ENCODE data around the gene TRIP6.
"Not testable (repeated sequence)": the region's sequence is repeated elsewhere in the genome, so short reads cannot be mapped to it uniquely, and the experiment has no call there.

TRIP6 gene

GRCh38 chr7:100891568-100892247 lies 24.5 kb downstream of the TRIP6 start:
- no peak for DNase-seq

- no peak for DNase-seq
These were observed 25.5 kb downstream of the TRIP6 start for GRCh38 chr7:100892364-100893317.

DNA sequence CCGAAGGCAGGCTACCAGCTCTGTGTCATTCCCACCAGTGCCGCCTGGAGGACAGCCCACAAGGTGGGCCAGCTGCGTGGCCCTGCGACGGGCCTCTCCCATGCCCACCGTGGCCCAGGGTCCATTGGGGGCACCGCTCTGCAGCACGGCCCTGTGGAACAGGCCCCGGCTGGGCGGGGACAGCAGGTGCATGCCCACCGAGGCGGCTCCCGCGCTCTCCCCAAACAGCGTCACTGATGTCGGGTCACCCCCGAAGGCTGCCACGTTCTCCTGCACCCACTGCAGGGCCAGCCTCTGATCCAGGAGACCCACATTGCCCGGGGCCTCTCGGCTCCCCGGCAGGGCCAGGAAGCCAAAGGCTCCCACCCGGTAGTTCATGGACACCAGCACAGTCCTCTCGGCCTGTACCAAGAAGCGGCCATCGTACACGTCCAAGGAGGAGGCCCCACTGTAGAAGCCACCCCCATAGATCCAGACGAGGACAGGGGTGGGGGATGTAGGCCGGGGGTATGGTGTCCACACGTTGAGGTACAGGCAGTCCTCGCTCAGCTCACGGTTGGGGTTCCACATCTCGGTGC lies 26.2 kb downstream of the TRIP6 start:
- no peak for DNase-seq

DNA sequence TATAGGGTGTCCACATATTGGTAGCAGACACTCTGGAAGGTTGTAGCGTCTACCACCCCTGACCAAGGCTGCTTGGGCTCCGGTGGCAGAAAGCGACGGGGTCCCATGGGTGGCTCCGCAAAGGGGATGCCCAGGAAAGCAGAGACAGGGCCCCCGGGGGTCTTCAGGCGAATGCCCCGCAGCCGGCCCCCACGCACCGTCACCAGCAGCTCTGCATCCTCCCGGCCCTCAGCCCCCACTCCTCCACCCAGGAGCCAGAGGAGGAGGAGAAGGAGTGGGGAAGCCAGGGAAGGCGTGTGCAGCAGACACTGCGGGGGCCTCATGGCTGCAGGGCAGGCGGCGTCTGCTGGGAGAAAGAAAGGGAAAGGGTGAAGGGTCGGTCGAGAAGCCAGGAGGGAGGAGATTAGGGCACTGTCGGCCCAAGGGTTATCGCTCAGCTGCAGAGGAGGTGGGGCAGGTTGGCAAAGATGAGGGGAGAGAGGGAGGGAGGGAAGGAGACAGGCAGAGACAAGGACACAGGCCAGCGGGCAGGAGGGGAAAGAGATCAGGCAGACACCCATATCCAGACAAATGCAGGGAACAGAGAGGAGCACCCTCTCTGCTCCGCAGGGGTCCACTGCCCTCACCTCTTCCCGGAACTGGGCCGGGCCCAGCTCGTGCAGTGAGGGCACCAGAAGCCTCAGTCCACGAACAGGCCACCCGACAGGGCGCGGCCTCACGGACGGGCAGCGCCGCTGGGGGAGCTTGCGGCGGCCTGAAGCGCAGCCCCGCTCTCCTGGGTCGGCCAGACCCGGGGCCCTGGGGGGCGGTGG lies 26.9 kb downstream of the TRIP6 start:
- DNase-seq, result no peak

DNA sequence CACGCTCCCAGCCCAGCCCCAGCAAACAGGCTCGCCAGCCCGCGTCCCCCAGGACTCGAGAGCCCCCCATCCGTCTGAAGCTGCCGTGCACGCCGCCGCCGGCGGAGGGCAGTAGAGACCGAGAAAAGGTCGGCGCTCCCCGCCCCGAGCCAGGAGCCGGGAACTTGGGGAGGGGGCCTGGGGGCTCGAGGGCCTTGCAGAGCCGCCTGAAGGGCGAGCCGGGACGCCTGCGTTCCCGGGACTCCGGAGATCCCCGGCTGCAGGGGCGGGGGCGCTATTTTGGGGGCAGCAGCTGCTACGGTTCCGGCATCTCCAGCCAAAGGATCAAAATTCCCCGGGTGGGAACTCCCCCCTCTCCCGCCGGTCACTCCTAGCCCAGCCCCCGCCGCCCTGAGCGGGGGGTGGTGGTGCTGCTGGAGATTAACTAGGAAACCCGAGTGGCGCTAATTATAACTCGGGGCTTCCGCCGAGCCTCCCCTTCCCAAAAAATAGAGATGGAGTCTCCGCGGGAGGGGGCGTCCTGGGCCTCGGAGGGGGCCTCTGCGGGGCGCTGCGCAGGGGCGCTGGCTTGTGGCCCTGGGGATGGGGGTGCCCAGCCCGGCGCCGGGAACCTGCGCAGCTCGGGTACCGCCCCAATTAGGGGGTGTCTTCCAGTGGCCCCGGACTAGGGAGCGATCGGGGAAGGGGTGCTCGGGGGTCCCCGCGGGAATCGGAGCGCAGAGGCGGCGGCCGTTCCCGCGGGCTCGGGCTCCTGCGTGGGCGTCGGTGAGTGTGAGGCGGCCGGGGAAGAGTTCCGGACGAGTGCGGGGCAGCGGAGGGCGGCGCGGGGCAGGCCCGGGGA lies 27.9 kb downstream of the TRIP6 start:
- peak; percentile 80 for DNase-seq

DNA sequence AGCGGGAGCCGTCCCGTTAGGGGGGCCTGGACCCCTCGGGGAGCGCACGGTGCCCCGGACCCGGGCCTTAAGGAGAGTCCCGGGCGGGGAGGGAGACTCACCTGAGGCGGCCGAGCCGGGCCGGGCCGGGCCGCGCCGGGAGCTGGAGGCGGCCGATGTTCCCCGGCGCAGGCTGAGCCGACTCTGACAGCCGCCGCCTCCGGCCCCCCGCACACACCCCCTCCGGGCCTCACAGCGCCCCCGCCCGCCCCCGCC lies 28.4 kb downstream of the TRIP6 start, which contains the start of gene ACHE:
TSS of gene ACHE (minus strand) at position 188 of the 255 bp plus-strand sequence. CDS start 1,656 bp downstream, outside the sequence.
- DNase-seq, result no peak

GRCh38 chr7:100895956-100896731 lies 29.0 kb downstream of the TRIP6 start:
- peak; percentile 46 to 57 for DNase-seq

GRCh38 chr7:100896732-100897608 lies 29.8 kb downstream of the TRIP6 start:
- DNase-seq, result peak in 1 of 2 experiments; percentile 43

DNA sequence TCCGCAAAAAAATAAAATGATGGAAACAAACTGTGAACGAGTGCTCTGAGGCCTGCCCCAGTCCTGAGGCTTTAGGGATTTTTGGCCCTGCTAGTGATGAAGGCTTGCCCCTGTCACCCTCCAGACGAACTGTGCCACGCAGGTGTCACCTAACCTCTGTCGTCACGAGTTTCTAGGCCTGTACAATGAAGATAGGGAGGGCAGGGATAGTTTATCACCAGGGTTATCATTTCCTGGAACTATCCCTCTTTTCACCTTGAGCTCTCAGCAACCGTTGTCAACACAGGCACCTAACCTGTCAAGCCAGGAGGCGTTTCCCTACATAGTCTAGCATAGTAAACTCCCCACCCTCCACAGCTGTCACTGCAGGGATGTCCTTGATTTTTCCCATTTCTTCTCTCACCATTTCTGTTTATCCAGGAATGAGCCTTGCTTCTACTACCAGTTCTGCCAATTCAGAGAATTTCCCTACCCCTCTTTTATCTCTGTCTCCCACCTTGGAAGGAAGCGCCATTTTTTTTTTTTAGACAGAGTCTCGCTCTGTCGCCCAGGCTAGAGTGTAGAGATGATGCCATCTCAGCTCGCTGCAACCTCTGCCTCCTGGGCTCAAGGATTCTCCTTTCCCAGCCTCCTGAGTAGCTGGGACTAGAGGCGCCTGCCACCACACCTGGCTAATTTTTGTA lies 30.7 kb downstream of the TRIP6 start:
- no peak for DNase-seq

DNA sequence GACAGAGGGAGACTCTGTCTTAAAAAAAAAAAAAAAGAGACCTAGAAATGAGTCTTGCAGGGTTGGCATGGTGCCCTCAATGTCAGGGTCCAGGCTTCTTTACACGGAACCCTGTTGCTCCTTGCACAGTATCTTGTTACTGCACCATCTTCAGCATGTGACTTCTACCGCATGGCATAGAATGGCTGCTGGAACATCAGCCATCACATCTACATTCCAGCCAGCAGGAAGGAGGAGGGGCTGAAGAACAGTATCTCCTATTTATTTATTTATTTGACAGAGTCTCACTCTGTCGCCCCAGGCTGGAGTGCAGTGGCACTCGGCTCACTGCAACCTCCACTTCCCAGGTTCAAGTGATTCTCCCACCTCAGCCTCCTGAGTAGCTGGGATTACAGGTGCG lies 32.2 kb downstream of the TRIP6 start:
- no peak for DNase-seq

- DNase-seq, result no peak
These were observed 33.8 kb downstream of the TRIP6 start for GRCh38 chr7:100900978-100901377.

- no peak for DNase-seq
These were observed 34.7 kb downstream of the TRIP6 start for GRCh38 chr7:100901921-100902332.

DNA sequence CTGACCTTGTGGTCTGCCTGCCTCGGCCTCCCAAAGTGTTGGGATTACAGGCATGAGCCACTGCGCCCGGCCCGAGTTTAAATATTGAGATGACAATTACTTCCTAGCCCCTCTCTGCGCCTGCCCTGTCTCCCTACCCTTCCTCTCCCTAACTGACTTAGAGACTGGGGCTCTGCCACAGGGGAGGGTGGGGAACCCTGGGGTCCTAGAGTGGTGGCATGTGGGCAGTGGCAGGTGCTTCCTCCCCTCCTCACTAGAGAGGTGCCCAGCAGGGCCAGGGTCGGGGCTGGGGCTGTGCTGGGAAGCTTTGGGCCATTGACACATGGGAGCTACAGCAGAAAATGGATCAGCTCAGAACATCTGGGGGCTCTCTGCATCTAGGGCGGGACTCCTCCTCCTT lies 35.5 kb downstream of the TRIP6 start:
- no peak for DNase-seq

- no peak for DNase-seq
These were observed 41.3 kb downstream of the TRIP6 start for GRCh38 chr7:100908512-100908911.

GRCh38 chr7:100910443-100910842 lies 43.3 kb downstream of the TRIP6 start:
- DNase-seq, result not testable (repeated sequence)

GRCh38 chr7:100911484-100911883 lies 44.3 kb downstream of the TRIP6 start:
- DNase-seq, result no peak

DNA sequence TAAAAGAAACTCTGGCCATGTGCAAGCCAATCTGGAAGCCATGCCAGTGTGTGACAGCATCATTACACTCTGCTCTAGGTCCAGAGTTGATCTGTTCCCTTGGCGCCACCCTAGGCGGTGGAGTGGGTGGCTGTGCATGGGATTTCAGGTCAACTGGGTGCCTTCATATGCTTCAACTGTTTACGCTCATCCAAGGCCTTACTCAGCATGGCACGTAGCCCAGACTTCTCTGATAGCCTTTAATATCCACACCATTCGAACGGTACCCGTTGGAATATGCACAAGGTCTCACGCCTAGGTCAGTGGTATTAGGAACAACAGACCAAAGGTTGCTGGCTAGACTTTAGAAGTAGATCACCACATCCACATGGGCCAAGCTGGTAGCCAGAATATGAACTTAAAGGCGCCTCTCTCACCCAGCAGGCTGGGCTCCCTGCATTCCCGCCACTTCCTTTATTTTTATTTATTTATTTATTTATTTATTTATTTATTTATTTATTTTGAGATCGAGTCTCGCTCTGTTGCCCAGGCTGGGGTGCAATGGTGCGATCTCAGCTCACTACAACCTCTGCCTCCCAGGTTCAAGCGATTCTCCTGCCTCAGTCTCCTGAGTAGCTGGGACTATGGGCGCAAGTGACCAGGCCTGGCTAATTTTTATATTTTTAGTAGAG lies 47.2 kb downstream of the TRIP6 start:
- DNase-seq, result no peak

- DNase-seq, result no peak
These were observed 47.8 kb downstream of the TRIP6 start for GRCh38 chr7:100914879-100915447.

- not testable (repeated sequence) for DNase-seq
These were observed 52.1 kb downstream of the TRIP6 start for GRCh38 chr7:100919335-100919734.
